GM19438 (cell line): ENCODE data around the gene UNC5A.

Source experiments
- ATAC-seq: cut with Tn5 transposase; IDR thresholded peaks from one replicate; pipeline ENCODE4 v1.9.1; 2021; ENCODE audit warnings: low read depth; ENCODE audit not compliant: unreplicated experiment

Gene UNC5A

DNA sequence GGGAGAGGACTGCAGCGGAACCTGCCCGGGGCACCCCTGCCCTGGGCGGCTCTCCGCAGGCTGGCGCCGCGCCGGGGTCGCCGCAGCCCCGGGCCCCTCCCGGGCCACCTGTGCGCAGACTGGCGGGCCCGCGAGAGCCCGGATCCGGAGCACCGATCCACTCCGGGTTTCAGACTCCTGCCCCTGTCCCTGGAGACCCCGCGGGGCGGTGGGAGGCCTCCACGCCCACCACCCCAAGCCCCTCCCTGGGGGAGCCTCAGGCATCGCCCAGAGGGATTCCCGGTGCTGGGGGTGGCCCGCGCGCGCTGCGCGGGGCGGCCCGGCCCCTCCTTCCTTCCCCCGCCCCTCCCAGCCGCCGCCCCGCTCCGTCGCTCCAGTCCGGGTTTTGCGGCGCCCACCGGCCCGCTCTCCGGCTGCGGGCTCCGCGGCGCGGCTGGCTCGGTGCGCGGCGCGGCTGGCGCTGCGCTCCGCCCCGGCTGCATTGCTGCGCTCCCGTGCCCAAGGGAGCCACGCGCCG, at the start of gene UNC5A:
UNC5A (plus strand) TSS at position 479 of the 517 bp plus-strand sequence. CDS start 192 bp downstream, outside the sequence.
- ATAC-seq: no peak

DNA sequence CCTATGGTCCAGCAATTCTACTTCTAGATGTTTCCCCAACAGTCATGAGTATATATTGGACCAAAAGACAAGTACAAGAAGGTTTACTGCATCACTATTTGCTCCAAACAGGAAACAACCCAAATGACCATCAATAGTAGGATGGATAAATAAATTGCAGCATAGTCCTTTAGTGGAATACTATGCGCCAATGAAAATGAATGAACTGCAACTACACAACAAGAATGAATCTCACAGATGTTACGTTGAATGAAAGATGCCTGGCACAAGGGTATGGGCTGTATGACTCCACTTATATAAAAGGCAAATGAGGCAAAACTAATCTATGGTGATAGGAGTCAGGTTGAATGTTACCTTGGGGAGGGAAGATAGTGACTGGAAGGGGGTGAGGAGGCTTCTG, 48.6 kb upstream of the UNC5A start:
- ATAC-seq: no peak

DNA sequence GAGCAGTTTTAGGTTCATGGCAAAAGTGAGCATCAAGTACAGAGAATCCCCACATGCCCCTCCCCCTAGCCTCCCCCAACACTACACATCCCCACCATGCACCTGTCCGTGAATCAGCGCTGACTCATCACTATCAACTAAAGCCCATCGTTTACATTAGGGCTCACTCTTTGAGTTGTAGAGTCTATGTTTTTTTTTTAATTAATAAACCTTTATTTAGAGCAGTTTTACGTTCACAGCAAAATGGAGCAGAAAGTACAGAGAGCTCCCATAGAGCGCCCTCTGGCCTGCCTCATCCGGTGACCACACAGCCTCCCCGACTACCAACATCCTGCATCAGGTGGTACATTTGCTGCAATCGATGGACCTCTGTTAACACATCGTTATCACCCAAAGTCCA, 47.9 kb upstream of the UNC5A start:
- ATAC-seq: no peak

DNA sequence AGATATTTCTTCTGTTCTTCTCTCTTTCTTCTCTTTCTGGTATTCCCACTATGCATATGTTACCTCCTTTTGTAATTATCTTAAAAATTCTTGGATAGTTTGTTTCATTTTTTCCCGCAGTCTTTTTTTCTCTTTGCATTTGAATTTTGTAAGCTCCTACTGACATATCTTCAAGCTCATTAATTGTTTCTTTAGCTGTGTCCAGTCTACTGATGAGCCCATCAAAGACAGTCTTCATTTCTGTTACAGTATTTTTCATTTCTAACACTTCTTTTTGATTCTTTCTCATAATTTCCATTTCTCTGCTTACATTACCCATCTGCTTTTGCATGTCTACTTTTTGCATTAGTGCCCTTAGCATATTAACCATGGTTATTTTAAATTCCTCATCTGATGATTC, 44.7 kb upstream of the UNC5A start:
- no peak for ATAC-seq

DNA sequence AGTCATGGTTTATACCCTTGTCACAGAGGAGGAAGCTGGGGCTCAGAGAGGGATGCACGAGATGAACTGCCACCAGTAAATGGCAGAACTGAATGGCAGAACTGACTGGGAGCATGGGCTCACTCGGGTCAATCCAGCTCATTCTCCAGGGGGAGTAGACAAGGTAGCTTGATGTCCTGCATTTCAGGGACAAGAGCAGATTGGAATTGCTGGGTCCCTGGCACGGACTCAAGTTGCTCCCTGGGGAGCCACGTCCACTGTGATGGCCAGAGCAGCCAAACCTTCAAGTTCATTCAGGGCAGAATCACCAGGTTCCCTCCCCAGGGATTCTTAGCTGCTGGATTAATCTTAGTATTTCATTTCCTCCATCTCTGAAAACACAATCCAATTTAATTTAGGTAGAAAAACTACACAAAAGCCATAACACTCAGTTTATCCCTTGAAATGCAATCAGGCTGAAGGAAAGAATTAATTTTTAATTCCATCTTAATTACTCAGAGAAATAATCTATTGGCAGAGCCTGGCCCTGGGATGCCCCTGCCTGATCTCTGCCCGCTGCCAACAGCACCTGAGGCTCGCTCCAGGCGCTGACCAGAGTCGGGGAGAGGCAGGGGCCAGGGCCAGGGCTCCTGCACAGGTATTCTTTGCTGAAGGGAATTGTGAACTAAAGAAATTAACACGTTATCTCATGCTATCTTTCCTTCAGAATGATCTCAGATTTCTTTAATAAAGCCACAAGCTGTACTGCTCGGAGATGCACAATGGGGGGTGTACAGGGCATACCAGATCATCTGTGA, 42.0 kb upstream of the UNC5A start:
- ATAC-seq: no peak

DNA sequence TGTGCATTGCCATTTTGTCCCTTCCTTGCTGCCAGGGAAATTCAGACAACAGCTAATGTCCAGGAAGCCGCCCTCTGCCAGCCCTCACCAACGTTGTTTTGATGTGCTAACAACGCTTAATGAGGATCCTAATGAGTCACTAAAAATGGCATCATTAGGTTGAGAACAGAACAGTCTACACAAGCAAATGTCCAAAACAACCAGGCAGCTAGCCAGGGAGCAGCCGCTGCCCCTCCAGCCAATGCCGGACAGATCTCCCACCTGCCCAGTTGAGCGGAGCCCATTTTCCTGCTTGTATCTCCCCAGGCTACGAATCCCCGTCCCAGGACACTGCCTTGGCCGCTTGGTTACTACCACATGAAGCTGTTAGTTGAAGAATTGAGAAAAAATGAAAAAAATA, 40.4 kb upstream of the UNC5A start:
- ATAC-seq: no peak

DNA sequence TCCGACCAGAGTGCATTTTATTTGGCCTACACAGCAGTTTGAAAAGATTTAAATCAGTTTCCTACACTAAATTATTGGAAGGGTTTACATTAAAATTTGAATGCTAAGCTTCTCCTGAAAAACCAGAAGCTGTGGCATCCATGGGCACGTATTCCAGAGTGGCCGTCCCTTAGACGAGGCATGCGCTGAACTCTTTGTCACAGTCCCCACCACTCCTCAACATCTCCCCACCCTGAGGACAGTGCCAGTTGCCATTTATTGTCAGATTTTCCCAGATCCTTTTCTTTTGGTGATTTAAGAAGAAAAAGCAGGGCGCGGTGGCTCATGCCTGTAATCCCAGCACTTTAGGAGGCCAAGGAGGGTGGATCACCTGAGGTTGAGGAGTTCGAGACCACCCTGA, 39.9 kb upstream of the UNC5A start:
- ATAC-seq: no peak

DNA sequence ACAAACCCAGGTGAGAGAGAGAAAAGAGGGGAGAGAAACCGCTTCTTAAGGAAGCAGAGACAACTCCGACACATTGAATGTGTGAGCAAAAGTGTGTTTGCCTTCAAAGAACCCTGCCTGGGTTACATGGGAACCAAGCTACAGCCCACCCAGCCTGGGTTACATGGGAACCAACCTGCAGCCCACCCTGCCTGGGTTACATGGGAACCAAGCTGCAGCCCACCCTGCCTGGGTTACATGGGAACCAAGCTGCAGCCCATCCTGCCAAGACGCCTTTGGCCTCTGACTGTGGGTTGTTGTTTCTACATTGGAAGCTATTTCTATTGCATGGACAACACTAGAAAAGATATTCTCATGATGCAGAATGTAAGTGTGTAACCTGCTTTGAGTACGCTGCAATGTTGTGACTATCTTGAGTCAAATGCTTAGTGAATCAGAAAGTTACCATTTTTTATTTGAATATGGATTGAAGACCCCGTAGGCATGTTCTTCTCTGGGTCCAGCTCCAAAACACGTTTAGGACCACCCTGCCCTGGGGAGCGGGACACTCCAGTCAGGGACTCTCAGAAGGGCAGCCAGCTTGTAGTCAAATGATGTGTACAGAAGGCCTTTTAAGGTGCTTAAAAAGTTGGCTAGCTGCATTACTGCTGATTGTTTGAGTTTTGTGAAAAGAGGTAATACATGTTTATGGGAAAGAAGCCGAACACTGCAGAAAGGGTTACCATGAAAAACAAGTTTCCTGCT, 39.1 kb upstream of the UNC5A start:
- ATAC-seq: no peak

DNA sequence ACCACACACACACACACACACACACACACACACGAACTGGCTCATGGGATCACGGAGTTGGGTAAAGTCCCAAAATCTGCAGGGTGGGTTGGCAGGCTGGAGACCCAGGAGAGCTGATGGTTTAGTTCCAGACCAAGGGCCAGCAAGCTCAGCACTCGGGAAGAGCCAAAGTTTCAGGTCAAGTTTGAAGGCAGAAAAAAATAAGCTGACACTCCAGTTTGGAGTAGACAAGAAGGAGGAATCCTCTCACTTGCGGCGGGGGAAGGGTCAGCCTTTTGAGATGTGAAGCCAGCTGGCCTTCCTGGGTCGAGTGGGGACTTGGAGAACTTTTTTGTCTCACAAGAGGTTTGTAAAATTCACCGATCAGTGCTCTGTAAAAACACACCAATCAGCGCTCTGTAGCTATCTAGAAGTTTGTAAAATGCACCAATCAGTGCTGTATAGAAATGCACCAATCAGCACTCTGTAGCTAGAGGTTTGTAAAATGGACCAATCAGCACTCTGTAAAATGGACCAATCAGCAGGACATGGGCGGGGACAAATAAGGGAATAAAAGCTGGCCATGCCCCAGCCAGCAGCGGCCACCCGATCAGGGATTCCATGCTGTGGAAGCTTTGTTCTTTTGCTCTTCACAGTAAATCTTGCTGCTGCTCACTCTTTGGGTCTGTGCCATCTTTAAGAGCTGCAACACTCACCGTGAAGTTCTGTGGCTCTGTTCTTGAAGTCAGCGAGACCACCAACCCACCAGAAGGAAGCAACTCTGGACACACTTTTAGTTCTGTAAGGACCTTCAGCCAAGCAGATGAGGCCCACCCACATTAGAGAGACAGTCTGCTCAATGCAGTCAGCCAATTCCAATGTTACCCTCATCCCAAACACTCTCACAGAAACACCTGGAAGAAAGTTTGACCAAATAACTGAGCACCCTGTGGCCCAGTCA, 37.8 kb upstream of the UNC5A start:
- ATAC-seq: no peak

DNA sequence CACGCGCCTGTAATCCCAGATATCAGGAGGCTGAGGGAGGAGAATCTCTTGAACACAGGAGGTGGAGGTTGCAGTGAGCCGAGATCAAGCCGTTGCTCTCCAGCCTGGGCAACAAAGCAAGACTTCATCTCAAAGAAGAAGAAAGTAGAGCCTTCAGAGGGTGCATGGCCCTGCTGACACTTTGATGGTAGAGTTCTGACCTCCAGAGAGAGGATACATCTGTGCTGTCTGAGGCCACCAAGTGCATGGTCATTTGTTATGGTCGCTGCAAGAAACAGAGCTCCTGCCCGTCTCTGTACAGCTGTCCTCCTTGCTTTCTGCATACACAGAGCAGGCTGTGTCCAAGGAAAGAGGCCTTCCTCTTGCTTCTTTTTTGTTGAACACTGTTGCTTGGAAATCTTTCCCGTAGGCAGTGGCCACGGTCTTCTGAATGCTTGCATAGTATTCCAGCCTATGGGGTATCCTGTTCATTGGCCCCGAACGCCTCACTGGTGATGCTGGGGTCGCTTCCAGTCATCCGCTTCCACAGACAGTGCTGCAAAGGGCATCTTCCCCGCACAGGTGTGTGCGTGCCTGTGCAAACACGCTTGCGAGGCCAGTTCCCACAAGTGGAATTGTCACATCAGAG, 36.8 kb upstream of the UNC5A start:
- no peak for ATAC-seq

DNA sequence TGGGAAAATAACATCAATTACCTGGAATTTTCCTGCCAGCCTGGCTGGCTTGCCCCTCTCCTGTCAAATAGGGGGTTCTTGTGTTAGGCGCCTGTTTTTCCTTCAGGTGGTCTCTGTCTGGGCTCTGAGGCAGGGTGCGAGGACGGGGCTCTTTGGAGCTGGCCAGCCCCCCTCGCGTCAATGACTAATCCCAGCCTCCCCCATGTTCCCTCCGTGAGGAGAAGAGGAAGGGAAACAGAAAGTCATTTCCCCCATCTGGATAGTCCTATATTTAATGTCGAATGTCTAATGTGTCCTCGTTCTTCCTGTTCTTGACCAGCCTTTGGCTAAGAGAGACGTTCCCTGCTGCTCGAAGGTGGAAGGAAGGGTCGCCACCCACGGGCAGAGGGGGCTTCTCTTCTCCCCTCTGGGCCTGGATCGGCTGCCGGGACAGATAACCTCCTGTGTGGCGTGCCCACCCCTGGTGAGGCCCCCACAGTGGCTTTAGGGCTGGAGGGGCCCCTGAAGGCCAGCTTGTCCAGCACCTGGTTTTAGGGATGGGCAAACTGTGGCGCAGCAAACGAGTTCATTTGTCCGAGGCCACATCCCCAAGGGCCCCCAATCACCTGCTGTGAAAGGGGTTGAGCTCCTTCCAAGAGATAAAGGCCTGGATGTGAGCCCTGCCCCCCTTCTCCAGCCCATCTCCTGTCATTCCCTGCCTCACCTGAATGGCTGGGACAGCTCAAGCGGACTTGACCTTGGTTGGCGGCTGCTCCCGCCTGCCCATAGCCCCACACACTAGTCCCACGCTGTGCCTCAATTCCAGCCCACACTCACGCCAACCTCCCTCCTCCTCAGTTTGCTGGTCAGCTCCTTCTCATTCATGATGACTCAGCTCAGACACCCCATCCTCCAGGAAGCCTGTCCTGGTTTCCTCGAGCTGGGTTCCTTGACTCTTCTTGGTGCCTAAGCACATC, 35.9 kb upstream of the UNC5A start:
- no peak for ATAC-seq

DNA sequence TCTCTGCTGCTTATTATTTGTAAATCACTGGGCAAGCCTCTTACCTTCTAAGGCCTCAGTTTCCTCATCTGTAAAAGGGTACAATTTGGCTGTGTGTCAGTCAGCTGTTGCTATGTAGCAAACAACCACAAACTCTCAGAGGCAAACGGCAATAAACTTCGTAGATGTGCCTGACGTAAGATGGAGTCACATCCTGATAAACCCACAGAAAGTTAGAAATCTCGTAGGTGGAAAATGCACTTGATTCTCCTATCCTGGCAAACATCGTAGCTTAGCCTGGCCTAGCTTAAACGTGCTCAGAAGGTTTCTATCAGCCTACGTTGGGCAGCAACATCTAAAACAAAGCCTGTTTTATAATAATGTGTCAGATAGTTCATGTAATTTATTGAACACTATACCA, 35.0 kb upstream of the UNC5A start:
- no peak for ATAC-seq

DNA sequence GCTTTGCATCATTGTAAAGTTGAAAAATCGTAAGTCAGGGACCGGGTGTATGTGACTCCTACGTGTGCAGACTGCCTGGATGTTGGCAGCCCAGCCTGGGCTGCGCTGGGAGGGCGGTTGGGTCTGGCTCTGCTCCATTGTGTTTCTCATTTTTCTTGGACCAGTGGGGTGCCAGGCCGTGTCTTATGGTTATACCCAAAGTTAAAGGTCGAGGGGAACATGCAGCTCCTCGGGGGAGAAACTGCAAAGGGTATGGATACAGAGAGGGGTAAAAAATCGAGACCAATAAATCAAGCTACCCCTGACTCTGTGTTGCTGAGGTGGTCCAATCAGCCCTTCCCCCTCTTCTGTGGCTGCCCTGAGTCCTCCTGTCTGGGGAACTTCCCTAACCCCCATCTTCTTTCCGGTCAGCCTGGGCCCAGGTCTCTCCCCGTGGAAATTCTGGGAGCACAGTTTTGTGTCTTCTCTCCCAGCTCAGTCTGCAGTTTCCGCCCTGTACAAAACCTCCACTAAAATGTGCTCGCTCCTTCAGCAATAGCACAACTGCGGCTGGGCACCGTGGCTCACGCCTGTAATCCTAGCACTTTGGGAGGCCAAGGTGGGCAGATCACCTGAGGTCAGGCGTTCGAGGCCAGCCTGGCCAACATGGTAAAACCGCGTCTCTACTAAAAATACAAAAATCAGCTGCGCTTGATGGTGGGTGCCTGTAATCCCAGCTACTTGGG, 34.1 kb upstream of the UNC5A start:
- no peak for ATAC-seq

DNA sequence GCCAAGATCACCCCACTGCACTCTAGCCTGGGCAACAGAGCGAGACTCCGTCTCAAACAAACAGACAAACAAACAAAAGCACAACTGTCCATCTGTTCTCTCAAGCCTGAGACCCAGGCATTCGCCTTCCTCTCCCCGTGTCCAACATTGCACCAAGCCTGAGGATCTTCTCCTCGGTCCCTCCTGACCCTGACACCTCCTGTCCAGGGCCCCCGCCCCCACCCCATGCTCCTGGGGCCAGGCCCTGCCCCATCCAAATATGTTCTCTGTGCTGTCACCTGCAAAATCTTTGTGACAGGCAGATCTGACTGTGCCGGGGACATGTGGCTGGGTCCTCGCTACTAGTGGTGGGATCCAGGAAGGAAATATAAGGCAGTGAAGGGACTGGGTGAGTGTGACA, 33.4 kb upstream of the UNC5A start:
- ATAC-seq: no peak

DNA sequence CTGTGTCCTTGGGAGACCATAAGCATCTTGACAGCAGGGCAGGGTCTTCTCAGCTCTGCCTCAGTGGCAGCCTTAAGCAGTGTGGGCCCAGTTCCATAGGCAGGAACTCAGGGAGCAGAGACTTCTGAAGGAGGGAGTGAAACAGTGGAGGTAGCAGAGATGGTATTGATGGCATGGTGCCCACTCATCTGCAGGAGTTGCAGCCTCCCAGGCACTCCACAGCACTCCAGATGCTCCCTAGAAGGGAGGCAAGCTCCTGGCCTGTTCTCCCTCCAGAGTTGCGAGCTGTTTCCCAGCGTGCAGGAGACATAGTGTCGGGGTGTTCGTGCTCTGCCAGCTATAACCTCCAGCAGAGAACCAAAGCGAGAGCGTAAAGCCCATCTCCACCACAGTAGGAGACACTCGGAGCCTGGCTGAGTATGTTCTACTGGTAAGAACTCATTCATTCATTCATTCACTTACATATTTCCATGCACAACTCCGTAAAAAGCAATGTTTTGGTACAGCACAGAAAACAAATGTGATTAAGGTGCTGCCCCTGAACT, 31.4 kb upstream of the UNC5A start:
- no peak for ATAC-seq

DNA sequence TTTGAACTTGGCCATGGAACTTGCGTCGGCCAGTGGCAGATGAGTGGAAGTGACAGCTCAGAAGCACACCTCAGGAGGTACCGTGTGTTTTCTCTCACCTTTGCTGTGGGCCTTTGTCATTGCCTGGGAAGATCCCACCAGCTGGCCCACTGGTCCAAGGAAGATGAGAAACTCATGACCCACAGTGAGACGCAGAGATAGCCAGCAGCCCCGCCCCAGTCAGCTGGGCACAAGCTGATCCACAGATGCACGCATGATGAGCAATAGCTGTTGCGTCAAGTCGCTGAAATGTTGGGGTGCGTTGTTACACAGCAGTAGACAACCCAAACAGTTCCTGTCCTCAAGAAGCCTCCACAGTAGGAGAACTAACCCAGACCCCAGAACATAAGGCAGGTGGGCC, 30.8 kb upstream of the UNC5A start:
- no peak for ATAC-seq

DNA sequence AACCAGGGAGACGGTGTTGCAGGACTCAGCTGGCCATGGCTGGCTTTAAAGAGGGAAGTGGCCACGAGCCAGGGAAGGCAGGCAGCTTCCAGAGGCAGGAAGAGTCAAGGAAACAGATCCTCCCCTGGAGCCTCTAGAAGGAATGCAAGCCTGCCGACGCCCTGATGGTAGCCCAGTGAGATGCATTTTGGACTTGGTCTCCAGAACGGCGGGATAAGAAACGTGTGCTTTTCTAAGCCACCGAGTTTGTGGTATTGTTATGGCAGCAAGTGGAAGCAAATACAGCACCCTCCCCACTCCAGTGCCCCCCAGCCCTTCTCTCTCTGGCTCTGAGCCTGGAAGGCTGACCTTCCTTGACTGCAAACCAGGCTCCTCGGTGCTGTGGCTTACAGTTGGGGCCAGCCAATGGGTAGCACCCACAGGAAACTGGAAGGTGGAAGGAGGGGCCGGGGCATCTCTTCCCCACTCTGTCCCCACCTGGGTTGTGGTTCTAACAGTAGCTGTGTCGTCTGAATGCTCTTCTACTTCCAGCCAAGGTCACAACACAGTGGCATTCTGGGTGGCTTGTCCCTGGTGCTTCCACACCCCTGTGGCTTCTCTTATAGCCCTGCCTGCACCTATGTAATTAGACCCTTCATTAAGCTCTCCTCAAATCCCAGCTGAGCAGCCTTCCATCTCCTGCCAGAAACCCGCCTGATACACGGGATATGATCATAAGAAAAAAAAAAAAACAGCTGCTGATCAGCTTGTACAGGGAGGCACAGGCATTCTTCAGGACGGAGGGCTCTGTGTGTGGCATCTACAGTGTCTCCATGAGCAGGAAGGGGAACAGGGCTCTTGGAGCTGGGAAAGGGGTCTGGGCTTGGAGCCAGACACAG, 29.9 kb upstream of the UNC5A start:
- ATAC-seq: no peak

DNA sequence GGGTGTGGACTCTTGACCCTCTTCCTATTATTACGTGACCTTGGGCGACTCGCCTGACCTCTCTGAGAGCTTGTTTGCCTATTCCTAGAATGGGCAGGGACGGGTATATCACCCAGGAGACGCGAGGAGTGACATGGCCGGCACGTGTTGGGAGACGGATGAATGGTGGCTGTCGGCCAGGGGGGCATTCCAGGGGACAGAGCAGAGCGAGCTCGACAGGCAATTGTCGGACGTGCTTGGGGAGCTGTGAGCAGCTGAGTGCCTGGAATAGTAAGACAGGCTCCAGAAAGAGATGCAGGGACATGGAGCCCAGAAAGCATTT, 29.3 kb upstream of the UNC5A start:
- no peak for ATAC-seq
